GM12878 (cell line): ENCODE results near the gene FMN2. TPM values are rescaled to one million over a fixed set of nuclear protein-coding genes. Genes with fewer than 3 reads are reported as not detected.

Experiments
- ATAC-seq: fragments of 200-7000 bp; cut with Tn5 transposase; 3 replicates; pipeline ENCODE4 v1.9.1; 2020; ENCODE audit warnings: mild to moderate bottlenecking, moderate library complexity
- BruUV-seq: library from RNA; stranded (reverse); fragments of 400-500 nt; replicated peaks from 2 replicates; lab custom pipeline; 2021; lab: Mats Ljungman, UMichigan
- CTCF ChIA-PET: fragments of 300-600 bp; sonication (Branson Sonifier 250); formaldehyde crosslinking; extraction: SDS; loops from one replicate; lab custom pipeline; 2021; ENCODE audit warnings: inconsistent platforms; lab: Yijun Ruan, JAX
- POLR2A ChIA-PET: fragments of 350-600 bp; formaldehyde crosslinking; extraction: SDS; loops from one replicate; lab custom pipeline; 2021; ENCODE audit warnings: inconsistent platforms; lab: Charles Lee
- RAD21 ChIA-PET: fragments of 300-600 bp; sonication (Branson Sonifier 250); formaldehyde crosslinking; loops from one replicate; lab custom pipeline; 2023; ENCODE audit warnings: antibody characterized with exemption; ENCODE audit not compliant: unreplicated experiment; lab: Charles Lee
- SMC1A ChIA-PET: fragments of 300-600 bp; sonication (Branson Sonifier 250); formaldehyde crosslinking; loops from one replicate; lab custom pipeline; 2023; ENCODE audit not compliant: unreplicated experiment, uncharacterized antibody; lab: Charles Lee
- DNase-seq: peaks from one replicate; pipeline ENCODE4 v3.0.0-alpha.2; 2011; ENCODE audit warnings: low read depth, low spot score
- FAIRE-seq: peaks from 3 replicates; lab custom pipeline; 2011; peaks lifted over from hg19 to GRCh38; lab: Jason Lieb, UNC
- H2AFZ ChIP-seq: 2 replicates; pipeline ENCODE4 v1.6.0; 2011; ENCODE audit warnings: low read depth, low read length, control low read depth; ENCODE audit not compliant: control insufficient read depth
- H3K27ac ChIP-seq: 2 replicates; pipeline ENCODE4 v1.5.1; 2011; ENCODE audit warnings: control low read depth; ENCODE audit not compliant: control insufficient read depth, insufficient read depth
- H3K27me3 ChIP-seq, 2 experiments: replicated peaks in 1 of 2; 2 replicates each; pipeline versions ENCODE4 v1.6.0 to v1.6.1; 2011; ENCODE audit warnings: low read length in 1 of 2; ENCODE audit not compliant: control insufficient read depth in 2 of 2, insufficient read depth in 2 of 2
- H3K36me3 ChIP-seq, 2 experiments: 2 replicates each; pipeline ENCODE4 v1.5.1; 2011; ENCODE audit warnings: low read length in 1 of 2; ENCODE audit not compliant: control insufficient read depth in 2 of 2, insufficient read depth in 2 of 2
- H3K4me1 ChIP-seq: 2 replicates; pipeline ENCODE4 v1.6.1; 2011; ENCODE audit warnings: mild to moderate bottlenecking, low read length, moderate library complexity, mixed read lengths; ENCODE audit not compliant: control insufficient read depth, insufficient read depth
- H3K4me2 ChIP-seq: 2 replicates; pipeline ENCODE4 v1.6.0; 2011; ENCODE audit warnings: control low read depth; ENCODE audit not compliant: control insufficient read depth, insufficient read depth
- H3K4me3 ChIP-seq: fragments of 200-600 bp; sonication (generic); 2 replicates; pipeline ENCODE4 v1.5.1; 2016
- H3K79me2 ChIP-seq: 2 replicates; pipeline ENCODE4 v1.6.0; 2011; ENCODE audit warnings: low read length; ENCODE audit not compliant: control insufficient read depth, insufficient read depth
- H3K9ac ChIP-seq: 2 replicates; pipeline ENCODE4 v1.8.0; 2011; ENCODE audit warnings: low read length, control low read depth, mixed read lengths; ENCODE audit not compliant: control insufficient read depth, insufficient read depth
- H3K9me3 ChIP-seq: replicated peaks from 3 replicates; pipeline ENCODE4 v1.5.1; 2011; ENCODE audit warnings: mild to moderate bottlenecking, low read length; ENCODE audit not compliant: control insufficient read depth, insufficient read depth
- H4K20me1 ChIP-seq: 2 replicates; pipeline ENCODE4 v1.6.0; 2011; ENCODE audit not compliant: control insufficient read depth, insufficient read depth
- CREM ChIP-seq: IDR thresholded peaks from 2 replicates; pipeline ENCODE4 v1.6.1; 2014; ENCODE audit warnings: antibody characterized with exemption, low read depth
- EZH2 ChIP-seq: IDR thresholded peaks from 2 replicates; pipeline ENCODE4 v1.6.1; 2012; ENCODE audit warnings: low read depth, mild to moderate bottlenecking, control low read depth, inconsistent platforms, low read length, borderline replicate concordance; ENCODE audit not compliant: control insufficient read depth
- HSF1 ChIP-seq: fragments of 150-350 bp; IDR thresholded peaks from 2 replicates; pipeline ENCODE4 v1.6.1; 2014; ENCODE audit warnings: mild to moderate bottlenecking, low read depth, low read length
- IRF4 ChIP-seq: IDR thresholded peaks from 2 replicates; pipeline ENCODE4 v1.6.1; 2011; ENCODE audit warnings: low read depth, low read length
- IRF5 ChIP-seq: fragments of 450-650 bp; IDR thresholded peaks from 2 replicates; pipeline ENCODE4 v1.6.1; 2017; ENCODE audit warnings: borderline replicate concordance
- MYB ChIP-seq: fragments of 150-350 bp; IDR thresholded peaks from 2 replicates; pipeline ENCODE4 v1.6.1; 2014; ENCODE audit warnings: mild to moderate bottlenecking, low read depth, low read length, borderline replicate concordance
- NBN ChIP-seq: fragments of 450-650 bp; IDR thresholded peaks from 2 replicates; pipeline ENCODE4 v1.6.1; 2016
- NR2F1 ChIP-seq: fragments of 450-650 bp; conservative IDR thresholded peaks from 2 replicates; pipeline ENCODE4 v1.6.1; 2017; ENCODE audit warnings: mild to moderate bottlenecking
- NRF1 ChIP-seq: conservative IDR thresholded peaks from 2 replicates; pipeline ENCODE4 v1.6.1; 2011; ENCODE audit warnings: mild to moderate bottlenecking, low read depth, low read length, improper control_type of control experiment
- RAD21 ChIP-seq: IDR thresholded peaks from 2 replicates; pipeline ENCODE4 v1.6.1; 2011; ENCODE audit warnings: mild to moderate bottlenecking, low read depth, low read length, moderate library complexity; ENCODE audit not compliant: insufficient read depth
- SP1 ChIP-seq: IDR thresholded peaks from one replicate; pipeline ENCODE4 v1.6.1; 2011; ENCODE audit warnings: low read depth, low read length
- TBL1XR1 ChIP-seq: IDR thresholded peaks from 2 replicates; pipeline ENCODE4 v1.6.1; 2012; ENCODE audit warnings: low read depth, low read length, improper control_type of control experiment
- TCF12 ChIP-seq: IDR thresholded peaks from 2 replicates; pipeline ENCODE4 v1.6.1; 2011; ENCODE audit warnings: low read depth, mild to moderate bottlenecking, low read length
- TCF3 ChIP-seq: IDR thresholded peaks from 2 replicates; pipeline ENCODE4 v1.6.1; 2012; ENCODE audit warnings: low read depth, mild to moderate bottlenecking, low read length, borderline replicate concordance; ENCODE audit not compliant: insufficient read depth
- ZBTB33 ChIP-seq: fragments of 450-650 bp; IDR thresholded peaks from 2 replicates; pipeline ENCODE4 v1.6.1; 2017; ENCODE audit warnings: mild to moderate bottlenecking
- ZBTB40 ChIP-seq: fragments of 450-650 bp; IDR thresholded peaks from 2 replicates; pipeline ENCODE4 v1.6.1; 2016; ENCODE audit warnings: mild to moderate bottlenecking, moderate library complexity, borderline replicate concordance
- WGBS: methylation state at CpG from one replicate; pipeline ENCODE4 v1.1.6; 2016; ENCODE audit warnings: low lambda C conversion rate; ENCODE audit not compliant: insufficient replicate concordance, insufficient coverage; ENCODE audit errors: missing lambda C conversion rate; 5-methylcytosine and 5-hydroxymethylcytosine counted together
- in situ Hi-C: fragments of 300-500 bp; cut with MboI; formaldehyde crosslinking; loops from 9 replicates; pipeline ENCODE4 v1.14.3; 2018; ENCODE audit warnings: mixed read lengths
- intact Hi-C: fragments of 100-400 bp; cut with micrococcal nuclease; formaldehyde crosslinking; loops from one replicate; pipeline ENCODE4 v1.14.2; 2022; ENCODE audit not compliant: unreplicated experiment
- polyA plus RNA-seq, 11 experiments: library from polyadenylated mRNA; depleted of rRNA in 4 of 11; unstranded in 6 of 11; stranded (reverse) in 5 of 11; fragments of >200 nt; fragmentation: Nextera tagmentation in 4 of 11; fragmentation: Illumina TruSeq in 1 of 11; extraction: Ambion mirVana in 4 of 11; extraction: Trizol in 1 of 11; gene quantifications; 1 replicate in 1 of 11; 2 replicates in 10 of 11; pipeline versions ENCODE4 v1.2.1 to v1.2.3, GENCODE V29; 2011 to 2016; ENCODE audit warnings: inconsistent platforms in 2 of 11, missing spikeins in 2 of 11, low read depth in 1 of 11
- total RNA-seq, 4 experiments: library from RNA; depleted of rRNA in 3 of 4; stranded (reverse); fragments of >200 nt in 3 of 4; fragmentation: Illumina TruSeq in 1 of 4; extraction: Trizol in 1 of 4; gene quantifications; 2 replicates each; pipeline versions ENCODE4 v1.2.1 to v1.2.3, GENCODE V29; 2013 to 2021

The FMN2 gene
- total and polyA plus RNA-seq, 10 of the 15 experiments (the other 5 are each of a cell fraction or from before 2014, with no cell fraction given): 0.60 TPM; not detected in 9

GRCh38 chr1:240363315-240363714 lies 271.6 kb downstream of the FMN2 start:
- no peak overlapping the region for H3K9ac ChIP-seq
- SMC1A ChIA-PET: interaction anchor here (0.6 kb wide), 1 partner anchor 37 kb away, joined by 3 read pairs; no protein-coding TSS in a partner anchor
- no peaks in the 10 kb centered on the region for H3K36me3 ChIP-seq
- TF ChIP-seq TBL1XR1 (no peak), CREM (no peak), NR2F1 (no peak), MYB (no peak), IRF4 (no peak), TCF3 (no peak), EZH2 (no peak), NBN (no peak), HSF1 (no peak), IRF5 (no peak), RAD21 (no peak), NRF1 (no peak), ZBTB40 (no peak), ZBTB33 (no peak), SP1 (no peak), TCF12 (no peak)
- H3K9me3 ChIP-seq: no peaks in the 10 kb centered on the region
- DNase-seq (no peak), FAIRE-seq (no peak), ATAC-seq (no peak)
- CTCF ChIA-PET: no interaction called here
- RAD21 ChIA-PET: no interaction called here
- no peak overlapping the region for H2AFZ ChIP-seq
- H3K27ac ChIP-seq: no peak overlapping the region
- no peaks in the 10 kb centered on the region for H3K79me2 ChIP-seq
- H3K4me3 ChIP-seq: no peak overlapping the region
- no TSS peak for BruUV-seq
- 5% methylated on average over 5 of the region's 5 CpGs for WGBS
- POLR2A ChIA-PET: no interaction called here
- H3K4me1 ChIP-seq: no peaks in the 10 kb centered on the region
- intact Hi-C loops: no loop called here
- no peak overlapping the region for H3K4me2 ChIP-seq
- H4K20me1 ChIP-seq: no peaks in the 10 kb centered on the region
- in situ Hi-C loops: no loop called here
- H3K27me3 ChIP-seq: no peaks in the 10 kb centered on the region
